ENCODE results near the gene MYO1B. TPM values are rescaled to one million over a fixed set of nuclear protein-coding genes. Genes with fewer than 3 reads are reported as not detected.

MYO1B gene
- total and polyA plus RNA-seq, 8 donors: 28.6 to 102 (median 54.7) TPM

- ATAC-seq (no peak), FAIRE-seq (no peak), DNase-seq (no peak)
- no peaks in the 10 kb centered on the region for H3K9me3 ChIP-seq
- WGBS, 2 donors: 91 to 92% methylated on average over 1 of the region's 1 CpG
- no peaks in the 10 kb centered on the region for H3K36me3 ChIP-seq
- TF ChIP-seq CTCF (IDR thresholded peaks at IDR 0.05): no peak
- no peak overlapping the region for H3K27ac ChIP-seq
- H3K27me3 ChIP-seq: no peaks in the 10 kb centered on the region
- no peak overlapping the region for H3K4me3 ChIP-seq
- peaks cover 0 to 7% (median 0%) of the 10 kb centered on the region in 3 donors for H3K4me1 ChIP-seq
- intact Hi-C loops (cut with DNase I): loop anchor here in 2 of 3 donors (10.0 kb wide), 1 partner anchor 270 kb away; no protein-coding TSS in a partner anchor
Observed at GRCh38 chr2:191234376-191234775, 10.8 kb upstream of the MYO1B start.

GRCh38 chr2:191240871-191241270 lies 4.3 kb upstream of the MYO1B start:
- FAIRE-seq: no peak
- Histone ChIP-seq H3K27ac (no peak overlapping the region), H3K4me3 (no peak overlapping the region), H3K36me3 (no peaks in the 10 kb centered on the region), H3K27me3 (no peaks in the 10 kb centered on the region), H3K9me3 (no peaks in the 10 kb centered on the region), H3K4me1 (no peaks in the 10 kb centered on the region)
- DNase-seq: no peak
- 84 to 89% methylated on average over 5 of the region's 5 CpGs for WGBS, 2 donors
- TF ChIP-seq CTCF (IDR thresholded peaks at IDR 0.05): no peak
- intact Hi-C loops (cut with DNase I): loop anchor here in 1 of 3 donors (10.0 kb wide), 1 partner anchor 124 kb away; no protein-coding TSS in a partner anchor
- no peak for ATAC-seq

- no peaks in the 10 kb centered on the region for H3K36me3 ChIP-seq
- WGBS, 2 donors: 50 to 57% methylated on average over 4 of the region's 4 CpGs
- no peak overlapping the region for H3K27ac ChIP-seq
- no peaks in the 10 kb centered on the region for H3K4me1 ChIP-seq
- no peak for FAIRE-seq
- H3K4me3 ChIP-seq: no peak overlapping the region
- ATAC-seq: no peak
- intact Hi-C loops (cut with DNase I): loop anchor here in 1 of 3 donors (10.0 kb wide), 1 partner anchor 123 kb away; no protein-coding TSS in a partner anchor
- DNase-seq: no peak
- H3K9me3 ChIP-seq: no peaks in the 10 kb centered on the region
- TF ChIP-seq CTCF (IDR thresholded peaks at IDR 0.05): no peak
- H3K27me3 ChIP-seq: no peaks in the 10 kb centered on the region
Observed at GRCh38 chr2:191241418-191241817, 3.8 kb upstream of the MYO1B start.

- Histone ChIP-seq H3K27ac (no peak overlapping the region), H3K27me3 (no peaks in the 10 kb centered on the region), H3K4me3 (no peak overlapping the region), H3K9me3 (no peaks in the 10 kb centered on the region), H3K4me1 (peaks cover 9 to 13% (median 13%) of the 10 kb centered on the region in 3 donors), H3K36me3 (no peaks in the 10 kb centered on the region)
- 92 to 96% methylated on average over 1 of the region's 1 CpG for WGBS, 2 donors
- ATAC-seq (no peak), FAIRE-seq (no peak), DNase-seq (no peak)
- intact Hi-C loops (cut with DNase I): loop anchor here in 1 of 3 donors (10.0 kb wide), 1 partner anchor 122 kb away; no protein-coding TSS in a partner anchor
- no peak for TF ChIP-seq CTCF (IDR thresholded peaks at IDR 0.05)
Observed at GRCh38 chr2:191243154-191243553, 2.0 kb upstream of the MYO1B start.

GRCh38 chr2:191244350-191244749 lies 854 bp upstream of the MYO1B start:
- no peaks in the 10 kb centered on the region for H3K27me3 ChIP-seq
- no peak for ATAC-seq
- no peak for DNase-seq
- H3K36me3 ChIP-seq: no peaks in the 10 kb centered on the region
- no peaks in the 10 kb centered on the region for H3K9me3 ChIP-seq
- intact Hi-C loops (cut with DNase I): loop anchor here in 1 of 3 donors (10.0 kb wide), 1 partner anchor 120 kb away; no protein-coding TSS in a partner anchor
- no peak overlapping the region for H3K4me3 ChIP-seq
- WGBS, 2 donors: 94 to 100% methylated on average over 2 of the region's 2 CpGs
- no peak overlapping the region for H3K27ac ChIP-seq
- no peak for TF ChIP-seq CTCF (IDR thresholded peaks at IDR 0.05)
- peaks cover 19 to 24% (median 20%) of the 10 kb centered on the region in 3 donors for H3K4me1 ChIP-seq
- no peak for FAIRE-seq
